Measurements from ENCODE around the gene ARPIN. TPM values are rescaled to one million over a fixed set of nuclear protein-coding genes. Genes with fewer than 3 reads are reported as not detected.

ARPIN gene
- polyA plus RNA-seq, 2 of the 4 experiments (the other 2 are of a cell fraction): 17.2 to 20.3 TPM

- TF ChIP-seq JUN (IDR thresholded peaks at IDR 0.05) (peak; percentile 80 to 96; a peak in 4 of 5 replicates), PHF8 (IDR thresholded peaks at IDR 0.05; ENCODE audit: borderline replicate concordance, low read depth) (no peak; the same call in 1 of the 2 replicates), EP300 (IDR thresholded peaks at IDR 0.05) (no peak; a peak in 1 of 5 replicates), FOXS1 (CRISPR knock-in tag; IDR thresholded peaks at IDR 0.05) (no peak; the same call in 1 of the 2 replicates), TFCP2L1 (CRISPR knock-in tag; IDR thresholded peaks at IDR 0.05) (0 out of 2 replicates have a peak, but pooled peaks have one; percentile 11), NPAS2 (CRISPR knock-in tag; IDR thresholded peaks at IDR 0.05; ENCODE audit: borderline replicate concordance) (no peak), ZFP36 (IDR thresholded peaks at IDR 0.05; ENCODE audit: borderline replicate concordance, partially characterized antibody) (no peak), HMGXB4 (CRISPR knock-in tag; IDR thresholded peaks at IDR 0.05; ENCODE audit: borderline replicate concordance) (no peak; the same call in 1 of the 2 replicates), FOSL2 (IDR thresholded peaks at IDR 0.05) (no peak), FOSL2 (CRISPR knock-in tag; IDR thresholded peaks at IDR 0.05) (peak; percentile 67), KDM5A (IDR thresholded peaks at IDR 0.05) (peak; percentile 61), NR3C1 (IDR thresholded peaks at IDR 0.05) (no peak), RNF2 (IDR thresholded peaks at IDR 0.05; ENCODE audit: borderline replicate concordance, low read depth) (0 out of 2 replicates have a peak, but pooled peaks have one; percentile 46), HDAC2 (IDR thresholded peaks at IDR 0.05) (no peak), CHD2 (IDR thresholded peaks at IDR 0.05; ENCODE audit: low read length, partially characterized antibody) (peak; percentile 43), BHLHE40 (IDR thresholded peaks at IDR 0.05; ENCODE audit: low read depth, low read length) (peak; percentile 26; the same call in 1 of the 2 replicates), ZNF302 (CRISPR knock-in tag; IDR thresholded peaks at IDR 0.05) (no peak), CBX2 (IDR thresholded peaks at IDR 0.05; ENCODE audit: borderline replicate concordance, low read depth) (no peak), PBX3 (IDR thresholded peaks at IDR 0.05) (peak; percentile 78; the same call in 1 of the 2 replicates), MAFK (IDR thresholded peaks at IDR 0.05; ENCODE audit: partially characterized antibody) (peak; percentile 32), CTCF (IDR thresholded peaks at IDR 0.05) (no peak), SMC3 (IDR thresholded peaks at IDR 0.05) (peak; percentile 44), MYC (IDR thresholded peaks at IDR 0.05; ENCODE audit: borderline replicate concordance, low read length) (peak; percentile 86), ZC3H11A (IDR thresholded peaks at IDR 0.05) (no peak), FOSB (CRISPR knock-in tag; IDR thresholded peaks at IDR 0.05) (no peak), CEBPB (IDR thresholded peaks at IDR 0.05) (peak in 1 of 2 experiments; percentile 49; a peak in 1 of 4 replicates), ZSCAN20 (CRISPR knock-in tag; IDR thresholded peaks at IDR 0.05) (no peak), HEYL (CRISPR knock-in tag; IDR thresholded peaks at IDR 0.05) (no peak), KDM1A (IDR thresholded peaks at IDR 0.05; ENCODE audit: low read depth) (no peak), NFE2L2 (conservative IDR thresholded peaks at IDR 0.05; ENCODE audit: low read length) (no peak)
- TF ChIP-seq, protein P1, sequence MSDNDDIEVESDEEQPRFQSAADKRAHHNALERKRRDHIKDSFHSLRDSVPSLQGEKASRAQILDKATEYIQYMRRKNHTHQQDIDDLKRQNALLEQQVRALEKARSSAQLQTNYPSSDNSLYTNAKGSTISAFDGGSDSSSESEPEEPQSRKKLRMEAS (IDR thresholded peaks at IDR 0.05): peak; percentile 98
- TF ChIP-seq, protein P2, sequence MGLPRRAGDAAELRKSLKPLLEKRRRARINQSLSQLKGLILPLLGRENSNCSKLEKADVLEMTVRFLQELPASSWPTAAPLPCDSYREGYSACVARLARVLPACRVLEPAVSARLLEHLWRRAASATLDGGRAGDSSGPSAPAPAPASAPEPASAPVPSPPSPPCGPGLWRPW (IDR thresholded peaks at IDR 0.05): no peak
Measured at GRCh38 chr15:89893696-89894447, 18.9 kb downstream of the ARPIN start, which contains the start of gene AP3S2 (continued).

Measured in A549 (cell line).